Endothelial cell of umbilical vein (primary cell): Measurements from ENCODE around the gene COX5B.

Experiments used
- POLR2A ChIP-seq: IDR thresholded peaks from 2 replicates; pipeline ENCODE4 v1.6.1; 2012; ENCODE audit warnings: low read depth, mild to moderate bottlenecking, control low read depth, low read length
- POLR2AphosphoS5 ChIP-seq: IDR thresholded peaks from 2 replicates; pipeline ENCODE4 v1.6.1; 2012; ENCODE audit warnings: low read depth, mild to moderate bottlenecking, control low read depth, low read length, moderate library complexity; ENCODE audit not compliant: insufficient read depth
- TF ChIP-seq, protein P1 (sequence below), 2 donors: IDR thresholded peaks; 1 replicate in 1 of 2; 2 replicates in 1 of 2; pipeline ENCODE4 v1.5.1; 2011; ENCODE audit warnings: low read length in 2 of 2, mild to moderate bottlenecking in 2 of 2, moderate library complexity in 2 of 2, control low read depth in 1 of 2, inconsistent platforms in 1 of 2, low read depth in 1 of 2; ENCODE audit not compliant: insufficient read depth in 1 of 2; ENCODE audit errors: extremely low read depth in 1 of 2

DNA sequence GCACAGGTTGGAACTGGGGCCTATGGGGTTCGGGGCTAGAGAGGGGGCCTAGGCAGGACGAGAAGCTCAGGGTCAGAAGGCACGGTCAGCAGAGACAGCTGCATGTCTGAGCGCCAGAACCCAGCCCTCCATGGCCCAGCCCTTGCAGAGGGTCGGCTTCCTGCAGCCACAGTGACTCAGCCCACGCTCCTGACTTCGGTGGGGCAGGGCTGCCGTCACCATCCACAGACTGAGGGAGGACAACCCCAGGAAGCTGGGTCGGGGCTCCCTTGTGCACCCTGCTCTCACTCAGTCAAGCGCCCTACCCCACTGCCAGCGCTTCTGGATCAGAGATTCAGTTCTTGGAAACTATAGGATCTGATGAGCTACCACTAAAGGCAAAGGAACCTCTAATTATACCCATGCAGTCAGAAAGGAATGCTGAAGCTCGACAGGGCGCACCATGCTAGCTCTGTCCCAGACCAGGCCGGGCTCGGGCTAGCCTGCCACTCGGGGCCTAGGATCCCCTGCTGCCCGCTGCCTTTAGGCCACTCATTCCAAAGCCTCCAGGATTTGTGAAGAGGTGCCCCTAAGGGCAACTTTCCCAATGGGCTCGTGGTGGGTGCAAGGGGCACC is 15.0 kb downstream of the COX5B start:
- TF ChIP-seq, protein P1, sequence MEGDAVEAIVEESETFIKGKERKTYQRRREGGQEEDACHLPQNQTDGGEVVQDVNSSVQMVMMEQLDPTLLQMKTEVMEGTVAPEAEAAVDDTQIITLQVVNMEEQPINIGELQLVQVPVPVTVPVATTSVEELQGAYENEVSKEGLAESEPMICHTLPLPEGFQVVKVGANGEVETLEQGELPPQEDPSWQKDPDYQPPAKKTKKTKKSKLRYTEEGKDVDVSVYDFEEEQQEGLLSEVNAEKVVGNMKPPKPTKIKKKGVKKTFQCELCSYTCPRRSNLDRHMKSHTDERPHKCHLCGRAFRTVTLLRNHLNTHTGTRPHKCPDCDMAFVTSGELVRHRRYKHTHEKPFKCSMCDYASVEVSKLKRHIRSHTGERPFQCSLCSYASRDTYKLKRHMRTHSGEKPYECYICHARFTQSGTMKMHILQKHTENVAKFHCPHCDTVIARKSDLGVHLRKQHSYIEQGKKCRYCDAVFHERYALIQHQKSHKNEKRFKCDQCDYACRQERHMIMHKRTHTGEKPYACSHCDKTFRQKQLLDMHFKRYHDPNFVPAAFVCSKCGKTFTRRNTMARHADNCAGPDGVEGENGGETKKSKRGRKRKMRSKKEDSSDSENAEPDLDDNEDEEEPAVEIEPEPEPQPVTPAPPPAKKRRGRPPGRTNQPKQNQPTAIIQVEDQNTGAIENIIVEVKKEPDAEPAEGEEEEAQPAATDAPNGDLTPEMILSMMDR (IDR thresholded peaks at IDR 0.05; ENCODE audit: extremely low read depth in 1 of 2, insufficient read depth in 1 of 2, low read depth in 1 of 2, low read length in 2 of 2), result no peak
- TF ChIP-seq POLR2AphosphoS5 (peak; percentile 8), POLR2A (no peak)
